ENCODE data around the gene SHC1.
"Not testable (repeated sequence)": the region's sequence is repeated elsewhere in the genome, so short reads cannot be mapped to it uniquely, and the experiment has no call there.

The SHC1 gene

GRCh38 chr1:154993572-154994268 lies 23.2 kb upstream of the SHC1 start, which contains the start of gene LENEP:
Gene LENEP, plus strand, starts transcription at chr1:154993586. Its CDS starts 22 bp downstream, at chr1:154993608.
- Mint-ChIP-seq H3K9me3 (no peaks in the 10 kb centered on the region), H3K36me3 (ENCODE audit: low read depth) (peaks cover 34% of the 10 kb centered on the region), H3K27ac (peak within 1 kb of the TSS; percentile 45), H3K27me3 (no peaks in the 10 kb centered on the region), H3K4me3 (no peak within 1 kb of the TSS), H3K4me1 (ENCODE audit: low read depth) (peaks cover 33% of the 10 kb centered on the region)
- DNase-seq: no peak

- H3K36me3 Mint-ChIP-seq (ENCODE audit: low read depth): peaks cover 42% of the 10 kb centered on the region
- H3K4me1 Mint-ChIP-seq (ENCODE audit: low read depth): peaks cover 36% of the 10 kb centered on the region
- peak overlapping the region; percentile 22 for H3K27ac Mint-ChIP-seq
- no peak overlapping the region for H3K4me3 Mint-ChIP-seq
- no peaks in the 10 kb centered on the region for H3K27me3 Mint-ChIP-seq
- H3K9me3 Mint-ChIP-seq: no peaks in the 10 kb centered on the region
- DNase-seq: no peak
These were observed 22.4 kb upstream of the SHC1 start for GRCh38 chr1:154992721-154993571.

DNA sequence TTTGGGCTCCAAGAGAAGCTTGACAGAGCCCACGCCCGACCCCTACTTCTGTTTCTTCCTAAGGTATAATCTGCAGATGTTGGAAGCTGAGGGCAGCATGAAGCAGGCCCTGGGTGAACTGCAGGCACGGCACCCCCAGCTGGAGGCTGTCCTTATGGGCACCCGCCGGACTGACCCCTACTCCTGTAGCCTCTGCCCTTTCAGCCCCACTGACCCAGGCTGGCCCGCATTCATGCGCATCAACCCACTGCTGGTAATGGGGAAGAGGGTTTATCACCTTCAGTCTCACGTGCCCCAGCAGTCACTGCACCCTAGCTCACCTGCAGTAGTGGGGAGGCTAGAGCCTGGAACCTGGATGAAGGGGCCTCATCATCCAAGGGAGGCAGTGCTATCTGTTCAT lies 19.7 kb upstream of the SHC1 start:
- Mint-ChIP-seq H3K27ac (no peak overlapping the region), H3K4me3 (no peak overlapping the region), H3K9me3 (no peaks in the 10 kb centered on the region), H3K27me3 (no peaks in the 10 kb centered on the region), H3K4me1 (ENCODE audit: low read depth) (peaks cover 33% of the 10 kb centered on the region), H3K36me3 (ENCODE audit: low read depth) (peaks cover 64% of the 10 kb centered on the region)
- no peak for DNase-seq

DNA sequence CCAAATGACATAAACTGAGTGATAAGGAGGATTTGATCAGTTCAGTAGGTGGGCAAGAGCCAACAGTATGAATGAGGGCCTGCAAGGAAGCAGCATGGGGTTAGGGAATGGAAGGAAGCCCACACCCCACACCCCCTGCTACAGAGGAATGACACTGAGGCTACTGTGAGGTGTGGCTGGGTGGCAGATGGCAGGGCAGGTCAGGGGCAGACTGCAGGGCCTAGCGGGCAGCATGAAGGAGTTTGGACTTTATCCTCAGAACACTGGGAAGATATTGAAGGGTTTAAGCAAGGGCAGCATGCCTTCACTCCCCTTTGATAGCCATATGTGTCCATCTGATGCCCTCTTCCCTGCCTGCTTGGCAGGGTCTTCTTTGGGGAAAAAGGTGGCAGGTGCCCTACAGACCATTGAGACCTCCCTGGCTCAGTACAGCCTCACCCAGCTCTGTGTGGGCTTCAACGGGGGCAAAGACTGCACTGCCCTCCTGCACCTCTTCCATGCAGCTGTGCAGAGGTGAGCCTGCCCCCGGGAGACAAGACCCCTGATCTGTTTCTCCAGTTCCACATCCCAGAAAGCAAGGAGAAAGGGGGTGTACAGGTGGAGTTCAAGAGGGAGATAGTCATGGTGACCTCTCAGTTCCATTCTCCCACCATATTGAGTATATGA lies 18.8 kb upstream of the SHC1 start:
- Mint-ChIP-seq H3K4me1 (ENCODE audit: low read depth) (peaks cover 32% of the 10 kb centered on the region), H3K27ac (no peak overlapping the region), H3K4me3 (no peak overlapping the region), H3K27me3 (no peaks in the 10 kb centered on the region), H3K9me3 (no peaks in the 10 kb centered on the region), H3K36me3 (ENCODE audit: low read depth) (peaks cover 66% of the 10 kb centered on the region)
- no peak for DNase-seq

- Mint-ChIP-seq H3K36me3 (ENCODE audit: low read depth) (peaks cover 61% of the 10 kb centered on the region), H3K9me3 (no peaks in the 10 kb centered on the region), H3K27me3 (no peaks in the 10 kb centered on the region), H3K4me3 (no peak overlapping the region), H3K4me1 (ENCODE audit: low read depth) (peaks cover 33% of the 10 kb centered on the region), H3K27ac (no peak overlapping the region)
- DNase-seq: no peak
These were observed 17.8 kb upstream of the SHC1 start for GRCh38 chr1:154988058-154988954.

DNA sequence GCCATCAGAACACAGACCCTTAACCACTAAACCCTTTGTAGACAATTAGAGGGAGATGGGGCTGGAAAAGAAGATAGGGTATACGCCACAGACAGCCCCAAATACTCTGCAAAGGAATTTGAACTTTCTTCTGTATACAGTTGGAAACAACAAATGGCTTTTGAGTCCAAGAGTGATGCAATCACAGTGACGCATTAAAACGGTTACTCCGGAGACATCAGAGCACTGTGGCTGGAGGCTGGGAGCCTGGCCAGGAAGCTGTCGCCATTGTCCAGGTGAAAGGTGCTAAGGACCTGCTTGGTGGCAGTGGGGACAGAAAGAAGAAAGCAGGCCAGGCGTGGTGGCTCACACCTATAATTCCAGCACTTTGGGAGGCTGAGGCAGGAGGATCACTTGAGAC lies 16.8 kb upstream of the SHC1 start:
- Mint-ChIP-seq H3K27ac (no peak overlapping the region), H3K27me3 (no peaks in the 10 kb centered on the region), H3K9me3 (no peaks in the 10 kb centered on the region), H3K4me3 (no peak overlapping the region), H3K36me3 (ENCODE audit: low read depth) (peaks cover 57% of the 10 kb centered on the region), H3K4me1 (ENCODE audit: low read depth) (peaks cover 33% of the 10 kb centered on the region)
- no peak for DNase-seq

DNA sequence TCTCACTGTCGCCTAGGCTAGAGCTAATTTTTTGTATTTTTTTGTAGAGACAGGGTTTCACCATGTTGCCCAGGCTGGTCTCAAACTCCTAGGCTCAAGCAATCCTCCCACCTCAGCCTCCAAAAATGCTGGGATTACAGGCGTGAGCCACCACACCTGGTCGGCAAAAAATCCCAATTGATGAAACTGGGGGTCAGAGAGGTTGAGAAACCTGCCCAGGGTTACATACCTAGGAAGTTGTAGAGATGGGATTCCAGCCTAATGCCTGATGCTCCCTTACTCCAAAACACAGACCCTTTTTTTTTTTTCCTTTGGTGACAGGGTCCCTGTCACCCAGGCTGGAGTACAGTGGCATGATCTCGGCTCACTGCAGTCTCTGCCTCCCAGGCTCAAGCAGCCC lies 16.2 kb upstream of the SHC1 start:
- not testable (repeated sequence) for DNase-seq, H3K27me3 Mint-ChIP-seq, H3K9me3 Mint-ChIP-seq, H3K27ac Mint-ChIP-seq, H3K4me3 Mint-ChIP-seq
- Mint-ChIP-seq H3K4me1 (ENCODE audit: low read depth) (peaks cover 33% of the 10 kb centered on the region), H3K36me3 (ENCODE audit: low read depth) (peaks cover 56% of the 10 kb centered on the region)

GRCh38 chr1:154983776-154984466 lies 13.4 kb upstream of the SHC1 start:
- DNase-seq: no peak
- Mint-ChIP-seq H3K27me3 (no peaks in the 10 kb centered on the region), H3K36me3 (ENCODE audit: low read depth) (peaks cover 34% of the 10 kb centered on the region), H3K4me3 (no peak overlapping the region), H3K9me3 (no peaks in the 10 kb centered on the region), H3K27ac (no peak overlapping the region), H3K4me1 (ENCODE audit: low read depth) (peaks cover 34% of the 10 kb centered on the region)

DNA sequence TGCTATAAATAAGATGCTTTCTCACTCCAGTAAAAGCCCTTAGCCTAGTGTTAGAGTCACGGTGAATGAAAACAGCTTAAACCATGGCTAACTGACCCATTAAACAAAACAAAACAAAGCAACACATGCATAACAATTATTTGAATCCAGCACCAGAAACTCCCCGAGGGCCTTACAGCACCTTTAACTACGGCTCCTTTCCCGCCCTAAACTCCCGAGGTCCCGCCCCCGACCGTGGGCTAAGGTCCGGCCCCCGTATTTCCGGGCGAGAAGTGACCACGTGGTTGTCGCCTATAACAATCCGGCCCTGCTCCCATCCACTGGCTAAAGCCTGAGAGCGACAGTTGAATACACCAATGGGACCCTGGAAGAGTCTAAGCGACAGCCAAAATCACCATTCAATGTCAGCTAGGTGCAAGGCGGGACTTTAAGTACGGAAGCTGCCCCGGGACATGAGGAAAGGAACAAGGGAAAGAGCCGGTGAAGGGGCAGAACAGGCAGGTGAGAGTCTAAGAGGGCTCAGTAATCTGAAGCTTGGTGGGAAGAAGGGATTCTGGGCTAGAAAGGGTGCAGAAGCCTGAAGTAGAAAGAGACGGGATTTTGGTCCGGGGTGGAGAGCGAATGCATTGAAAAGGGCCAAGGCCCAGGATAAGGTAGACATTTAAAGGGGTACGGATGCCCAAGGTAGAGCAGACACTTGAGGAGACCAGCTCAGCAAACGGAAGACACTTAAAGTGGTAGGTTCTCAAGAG lies 12.5 kb upstream of the SHC1 start, which contains the start of gene FLAD1:
TSS of gene FLAD1 (plus strand) at position 448 of the 752 bp plus-strand sequence. CDS start 351 bp downstream, outside the sequence.
- Mint-ChIP-seq H3K9me3 (no peaks in the 10 kb centered on the region), H3K27ac (no peak within 1 kb of the TSS), H3K4me3 (no peak within 1 kb of the TSS), H3K4me1 (ENCODE audit: low read depth) (peaks cover 25% of the 10 kb centered on the region), H3K27me3 (no peaks in the 10 kb centered on the region), H3K36me3 (ENCODE audit: low read depth) (peaks cover 26% of the 10 kb centered on the region)
- peak; percentile 94 for DNase-seq

- no peak for DNase-seq
- H3K36me3 Mint-ChIP-seq (ENCODE audit: low read depth): peaks cover 18% of the 10 kb centered on the region
- H3K27ac Mint-ChIP-seq: no peak overlapping the region
- no peaks in the 10 kb centered on the region for H3K27me3 Mint-ChIP-seq
- H3K9me3 Mint-ChIP-seq: no peaks in the 10 kb centered on the region
- H3K4me3 Mint-ChIP-seq: no peak overlapping the region
- H3K4me1 Mint-ChIP-seq (ENCODE audit: low read depth): peaks cover 28% of the 10 kb centered on the region
These were observed 11.8 kb upstream of the SHC1 start for GRCh38 chr1:154982341-154982740.

DNA sequence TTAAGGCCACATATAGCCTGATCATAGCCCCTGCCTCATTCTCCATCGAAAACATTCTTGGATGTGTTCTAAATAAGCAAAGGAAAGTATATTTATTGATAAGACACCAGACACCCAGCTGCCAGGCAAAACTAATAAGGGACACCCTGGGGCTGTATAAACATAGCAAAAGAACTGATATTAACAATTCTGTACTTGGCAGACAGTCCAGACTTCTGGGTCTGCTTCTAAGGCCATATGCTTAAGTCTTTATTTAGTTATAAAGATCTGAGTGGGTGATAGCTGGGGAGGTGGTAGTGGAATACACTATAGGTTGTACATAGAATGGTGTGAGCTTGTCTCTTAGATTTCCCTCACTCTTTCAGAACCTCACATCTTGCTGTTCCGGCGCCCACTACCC lies 7.8 kb upstream of the SHC1 start:
- no peak for DNase-seq
- H3K9me3 Mint-ChIP-seq: no peaks in the 10 kb centered on the region
- H3K4me3 Mint-ChIP-seq: no peak overlapping the region
- H3K27me3 Mint-ChIP-seq: no peaks in the 10 kb centered on the region
- H3K4me1 Mint-ChIP-seq (ENCODE audit: low read depth): peaks cover 13% of the 10 kb centered on the region
- no peaks in the 10 kb centered on the region for H3K36me3 Mint-ChIP-seq (ENCODE audit: low read depth)
- peak overlapping the region; percentile 41 for H3K27ac Mint-ChIP-seq

- H3K36me3 Mint-ChIP-seq (ENCODE audit: low read depth); H3K27me3 Mint-ChIP-seq; DNase-seq; H3K9me3 Mint-ChIP-seq: not testable (repeated sequence)
- Mint-ChIP-seq H3K4me1 (ENCODE audit: low read depth) (peaks cover 17% of the 10 kb centered on the region), H3K27ac (peak overlapping the region; percentile 26), H3K4me3 (peak overlapping the region; percentile 9)
These were observed 7.2 kb upstream of the SHC1 start for GRCh38 chr1:154977762-154978161.
